Subcutaneous adipose tissue (tissue), 4 donors: ENCODE data around the gene ZNF470. TPM values are rescaled to one million over a fixed set of nuclear protein-coding genes. Genes with fewer than 3 reads are reported as not detected.

Source experiments
- CTCF ChIP-seq: fragments of 450-650 bp; IDR thresholded peaks from one replicate; pipeline ENCODE4 v1.5.1; 2016; ENCODE audit warnings: low read depth, mild to moderate bottlenecking, control low read depth, antibody characterized with exemption, moderate library complexity
- total RNA-seq, 4 donors: library from RNA; depleted of rRNA; stranded (reverse); fragments of >200 nt; gene quantifications; one replicate each; pipeline ENCODE4 v1.1.0, GENCODE V29; 2016

The ZNF470 gene
- total RNA-seq, 4 donors from 2014 or later, result 1.9 to 3.3 (median 2.8) TPM

- no peak for TF ChIP-seq CTCF
These were observed 27.7 kb downstream of the ZNF470 start, which contains the start of gene ZNF71 for GRCh38 chr19:56594783-56595547. ZNF71 (plus strand) TSS chr19:56595302; CDS start chr19:56601559, 6,257 bp downstream.

- TF ChIP-seq CTCF, result no peak
These were observed 28.3 kb downstream of the ZNF470 start for GRCh38 chr19:56595548-56595899.

GRCh38 chr19:56596676-56597075 is 29.4 kb downstream of the ZNF470 start:
- no peak for TF ChIP-seq CTCF

- TF ChIP-seq CTCF, result no peak
These were observed 30.4 kb downstream of the ZNF470 start for GRCh38 chr19:56597696-56598095.

- no peak for TF ChIP-seq CTCF
These were observed 34.1 kb downstream of the ZNF470 start for GRCh38 chr19:56601375-56601774.

- TF ChIP-seq CTCF, result no peak
These were observed 36.6 kb downstream of the ZNF470 start for GRCh38 chr19:56603829-56604228.

GRCh38 chr19:56608274-56608964 is 41.2 kb downstream of the ZNF470 start:
- TF ChIP-seq CTCF, result no peak
